GM18517 (cell line): Measurements from ENCODE around the gene ERP27.
A peak's percentile ranks its signal among the peaks of the same experiment; 100 is the strongest.

Experiments
- ATAC-seq: cut with Tn5 transposase; IDR thresholded peaks from one replicate; pipeline ENCODE4 v1.9.1; 2021; ENCODE audit warnings: mild to moderate bottlenecking, moderate library complexity; ENCODE audit not compliant: unreplicated experiment

The ERP27 gene

GRCh38 chr12:14938301-14938700, at the start of gene ERP27:
Gene ERP27 (minus strand): TSS chr12:14938537. CDS start chr12:14938508, 29 bp downstream.
- no peak for ATAC-seq

- no peak for ATAC-seq
Observed at GRCh38 chr12:14988035-14988434, 49.7 kb upstream of the ERP27 start.

GRCh38 chr12:14986449-14986848, 48.1 kb upstream of the ERP27 start:
- no peak for ATAC-seq

- no peak for ATAC-seq
Observed at GRCh38 chr12:14984766-14985285, 46.5 kb upstream of the ERP27 start.

GRCh38 chr12:14984036-14984435, 45.7 kb upstream of the ERP27 start:
- no peak for ATAC-seq

GRCh38 chr12:14982991-14983390, 44.7 kb upstream of the ERP27 start:
- no peak for ATAC-seq

GRCh38 chr12:14982562-14982961, 44.2 kb upstream of the ERP27 start:
- ATAC-seq = no peak

- no peak for ATAC-seq
Observed at GRCh38 chr12:14981049-14981448, 42.7 kb upstream of the ERP27 start.

- ATAC-seq = no peak
Observed at GRCh38 chr12:14979468-14979867, 41.1 kb upstream of the ERP27 start.

GRCh38 chr12:14976658-14977057, 38.3 kb upstream of the ERP27 start:
- ATAC-seq = no peak

GRCh38 chr12:14975457-14975856, 37.1 kb upstream of the ERP27 start:
- no peak for ATAC-seq

- no peak for ATAC-seq
Observed at GRCh38 chr12:14974633-14975032, 36.3 kb upstream of the ERP27 start.

GRCh38 chr12:14972816-14973215, 34.5 kb upstream of the ERP27 start, which contains the start of gene PDE6H:
Gene PDE6H (plus strand): TSS chr12:14973042. CDS start chr12:14978013, 4,971 bp downstream.
- no peak for ATAC-seq

GRCh38 chr12:14970473-14970872, 32.1 kb upstream of the ERP27 start:
- no peak for ATAC-seq

GRCh38 chr12:14968478-14968877, 30.1 kb upstream of the ERP27 start:
- no peak for ATAC-seq

GRCh38 chr12:14965221-14965620, 26.9 kb upstream of the ERP27 start:
- no peak for ATAC-seq

GRCh38 chr12:14964406-14964805, 26.1 kb upstream of the ERP27 start:
- ATAC-seq = no peak

GRCh38 chr12:14963520-14963919, 25.2 kb upstream of the ERP27 start:
- no peak for ATAC-seq

GRCh38 chr12:14962797-14963196, 24.5 kb upstream of the ERP27 start:
- no peak for ATAC-seq

GRCh38 chr12:14962153-14962539, 23.8 kb upstream of the ERP27 start:
- no peak for ATAC-seq

- ATAC-seq = peak; percentile 75
Observed at GRCh38 chr12:14961466-14962152, 23.3 kb upstream of the ERP27 start, which contains the start of gene ARHGDIB. Gene ARHGDIB (minus strand): TSS chr12:14961601. CDS start chr12:14950712, 10,889 bp downstream.

GRCh38 chr12:14960548-14961465, 22.5 kb upstream of the ERP27 start:
- peak; percentile 27 for ATAC-seq
